SK-N-SH treated with all-trans-retinoic acid at 6 μM for 48 hours (cell line): ENCODE data around the gene CELA1.

Source experiments
- CREB5 ChIP-seq: fragments of 250-450 bp; sonication (Bioruptor Pico); IDR thresholded peaks from 2 replicates; pipeline ENCODE4 v1.5.1; 2020; ENCODE audit warnings: low read depth, mild to moderate bottlenecking, moderate library complexity
- TF ChIP-seq, protein P1 (sequence below): fragments of 250-450 bp; sonication (Bioruptor Pico); IDR thresholded peaks from 2 replicates; pipeline ENCODE4 v1.8.0; 2020; ENCODE audit warnings: mild to moderate bottlenecking, moderate library complexity, borderline replicate concordance

DNA sequence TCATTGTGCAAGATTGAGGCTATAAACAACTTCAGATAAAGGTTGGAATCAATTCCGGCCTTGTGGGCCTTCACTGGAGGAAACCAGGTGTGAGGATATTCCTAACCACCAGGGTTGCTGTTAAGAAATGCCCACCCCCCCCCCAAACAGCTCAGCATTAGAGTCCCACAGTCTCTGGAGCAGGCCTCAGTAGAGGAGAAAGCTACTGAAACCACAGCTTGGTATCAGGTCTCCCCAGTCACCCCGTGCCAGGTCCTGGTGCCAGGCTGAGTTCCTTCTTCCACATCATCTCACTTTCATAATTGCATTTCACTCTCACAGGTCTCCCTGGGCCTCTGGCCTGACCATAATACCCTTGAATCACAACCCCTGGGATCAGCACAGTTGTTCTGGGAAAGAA lies 32.3 kb upstream of the CELA1 start:
- TF ChIP-seq, protein P1, sequence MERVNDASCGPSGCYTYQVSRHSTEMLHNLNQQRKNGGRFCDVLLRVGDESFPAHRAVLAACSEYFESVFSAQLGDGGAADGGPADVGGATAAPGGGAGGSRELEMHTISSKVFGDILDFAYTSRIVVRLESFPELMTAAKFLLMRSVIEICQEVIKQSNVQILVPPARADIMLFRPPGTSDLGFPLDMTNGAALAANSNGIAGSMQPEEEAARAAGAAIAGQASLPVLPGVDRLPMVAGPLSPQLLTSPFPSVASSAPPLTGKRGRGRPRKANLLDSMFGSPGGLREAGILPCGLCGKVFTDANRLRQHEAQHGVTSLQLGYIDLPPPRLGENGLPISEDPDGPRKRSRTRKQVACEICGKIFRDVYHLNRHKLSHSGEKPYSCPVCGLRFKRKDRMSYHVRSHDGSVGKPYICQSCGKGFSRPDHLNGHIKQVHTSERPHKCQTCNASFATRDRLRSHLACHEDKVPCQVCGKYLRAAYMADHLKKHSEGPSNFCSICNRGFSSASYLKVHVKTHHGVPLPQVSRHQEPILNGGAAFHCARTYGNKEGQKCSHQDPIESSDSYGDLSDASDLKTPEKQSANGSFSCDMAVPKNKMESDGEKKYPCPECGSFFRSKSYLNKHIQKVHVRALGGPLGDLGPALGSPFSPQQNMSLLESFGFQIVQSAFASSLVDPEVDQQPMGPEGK: no peak
- TF ChIP-seq CREB5 (CRISPR knock-in tag): no peak
